Activated CD8-positive, alpha-beta memory T cell treated with anti-CD3 and anti-CD28 coated beads for 24 hours (primary cell): ENCODE measurements around the gene DYRK1B.

Source experiments
- DNase-seq: peaks from one replicate; pipeline ENCODE4 v3.0.0-alpha.2; 2020

The DYRK1B gene

DNA sequence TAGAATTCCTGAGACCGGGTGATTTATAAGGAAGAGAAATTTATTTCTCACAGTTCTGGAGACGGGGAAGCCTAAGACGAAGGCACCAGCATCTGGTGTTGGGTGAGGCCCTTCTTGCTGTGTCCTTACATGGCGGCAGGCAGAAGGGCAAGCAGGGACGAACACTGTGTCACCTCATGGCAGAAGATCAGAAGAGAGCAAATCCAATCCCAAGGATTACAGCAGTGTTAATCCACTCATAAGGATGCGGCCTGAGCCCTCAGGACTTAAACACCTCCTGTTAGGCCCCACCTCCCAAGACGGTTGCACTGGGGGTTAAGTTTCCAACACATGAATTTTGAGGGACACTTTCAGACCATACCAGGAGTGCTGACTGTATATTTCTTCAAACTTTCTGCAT is 18.9 kb upstream of the DYRK1B start:
- no peak for DNase-seq

DNA sequence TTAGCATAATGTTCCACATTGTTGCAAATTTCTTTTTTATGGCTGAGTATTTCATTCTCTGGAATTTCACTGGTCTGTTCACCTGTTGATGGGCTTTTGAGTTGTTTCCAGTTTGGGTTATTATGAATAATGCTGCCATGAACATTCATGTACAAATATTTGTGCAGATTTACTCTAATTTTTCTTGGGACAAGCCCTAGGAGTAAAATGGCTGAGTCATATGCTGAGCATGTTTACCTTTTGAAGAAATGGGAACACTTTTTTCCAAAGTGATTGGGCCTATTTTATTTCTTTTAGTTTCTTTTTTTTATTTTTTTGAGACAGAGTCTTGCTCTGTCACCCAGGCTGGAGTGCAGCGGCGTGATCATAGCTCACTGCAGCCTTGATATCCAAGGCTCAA is 16.9 kb upstream of the DYRK1B start:
- DNase-seq: no peak

DNA sequence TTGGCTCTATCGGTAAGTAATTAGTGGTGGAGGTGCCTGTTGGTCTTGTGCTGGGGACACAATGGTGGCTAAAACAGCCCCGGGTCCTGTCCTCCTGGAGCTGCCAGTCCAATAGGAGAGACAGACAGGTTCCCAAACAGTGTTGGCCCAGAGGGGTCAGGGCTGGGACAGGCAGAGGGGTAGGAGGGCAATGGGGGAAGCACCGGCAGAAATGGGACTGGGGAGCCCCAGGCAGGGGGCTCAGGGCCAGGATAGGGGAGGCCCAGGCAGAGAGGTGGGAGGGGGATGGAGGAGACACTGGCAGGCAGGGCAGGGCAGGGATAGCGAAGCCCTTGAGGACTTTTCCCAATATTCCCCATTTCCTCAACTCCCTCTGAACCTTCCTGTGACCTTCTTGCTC is 14.4 kb upstream of the DYRK1B start:
- no peak for DNase-seq

DNA sequence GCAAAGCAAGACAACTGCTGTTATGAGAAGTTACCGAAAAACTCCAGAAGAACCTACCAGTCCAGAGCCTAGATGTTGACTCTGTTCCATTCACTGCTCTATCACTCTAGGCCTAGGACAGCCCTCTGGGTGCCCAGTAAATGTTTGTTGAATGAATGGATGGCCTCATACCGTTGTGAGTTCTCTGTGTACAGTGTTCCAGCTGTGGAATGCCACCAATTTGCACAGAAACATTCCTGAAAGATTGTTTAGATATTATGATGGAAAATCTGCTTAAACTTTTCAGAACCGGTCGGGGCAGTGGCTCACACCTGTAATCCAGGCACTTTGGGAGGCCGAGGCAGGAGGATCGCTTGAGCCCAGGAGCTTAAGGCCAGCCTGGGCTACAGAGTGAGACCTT is 13.6 kb upstream of the DYRK1B start:
- DNase-seq: no peak

DNA sequence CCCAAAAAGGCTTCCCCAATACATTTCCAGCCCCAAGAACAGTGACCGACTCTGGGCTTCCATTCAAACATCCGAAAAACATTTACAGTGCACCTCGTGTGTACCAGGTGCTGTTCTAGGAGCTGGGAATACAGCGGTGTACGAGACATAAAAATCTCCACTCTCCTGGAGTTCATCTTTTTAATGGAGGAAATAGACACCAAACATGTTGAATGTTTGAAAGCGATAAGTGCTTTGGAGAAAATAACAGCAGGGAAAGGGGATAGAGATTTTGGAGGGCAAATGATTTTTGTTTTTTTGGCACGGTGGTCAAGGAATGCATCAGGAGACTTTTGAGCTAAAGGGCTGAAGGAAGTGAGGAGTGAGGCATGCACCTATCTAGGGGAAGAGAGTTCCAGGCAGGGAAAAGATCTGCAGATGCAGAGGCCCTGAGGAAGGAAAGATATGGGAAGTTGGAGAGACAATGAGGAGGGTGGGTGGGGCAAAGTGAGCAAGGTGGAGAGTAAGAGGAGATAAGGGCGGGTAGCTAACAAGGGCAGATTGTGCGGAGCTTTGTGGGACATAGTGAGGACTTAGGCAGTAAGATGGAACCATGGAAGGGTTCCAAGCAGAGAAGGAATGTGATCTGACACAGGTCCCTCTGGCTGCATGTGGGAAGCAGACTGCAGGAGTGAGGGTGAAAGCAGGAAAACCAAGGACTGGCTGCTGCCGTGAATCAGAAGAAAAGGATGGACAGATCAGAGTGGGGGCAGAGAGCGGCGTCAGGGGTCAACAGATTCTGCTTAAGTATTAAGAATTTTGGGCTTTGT is 12.9 kb upstream of the DYRK1B start:
- no peak for DNase-seq

GRCh38 chr19:39845933-39846677 is 12.1 kb upstream of the DYRK1B start, which contains the start of gene FBL:
FBL (minus strand) TSS chr19:39846379; CDS start chr19:39846300, 79 bp downstream.
- DNase-seq: peak; percentile 99

DNA sequence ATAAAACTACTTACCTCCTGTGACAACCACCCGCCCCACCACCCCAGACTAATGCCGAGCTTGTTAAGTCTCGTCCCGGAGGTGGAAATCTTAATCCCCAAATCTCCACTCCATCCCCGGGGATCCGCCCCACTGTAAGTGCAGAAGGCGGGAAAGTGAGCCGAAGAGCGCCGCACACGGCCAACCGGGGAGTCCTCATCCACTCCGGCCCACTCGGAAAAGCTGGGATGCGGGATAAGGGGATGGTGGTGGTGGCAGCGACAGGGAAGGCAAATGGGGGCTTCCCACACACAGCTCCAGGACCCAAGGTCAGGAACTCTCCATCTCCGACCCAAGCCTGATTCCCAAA is 11.6 kb upstream of the DYRK1B start:
- peak; percentile 72 for DNase-seq

DNA sequence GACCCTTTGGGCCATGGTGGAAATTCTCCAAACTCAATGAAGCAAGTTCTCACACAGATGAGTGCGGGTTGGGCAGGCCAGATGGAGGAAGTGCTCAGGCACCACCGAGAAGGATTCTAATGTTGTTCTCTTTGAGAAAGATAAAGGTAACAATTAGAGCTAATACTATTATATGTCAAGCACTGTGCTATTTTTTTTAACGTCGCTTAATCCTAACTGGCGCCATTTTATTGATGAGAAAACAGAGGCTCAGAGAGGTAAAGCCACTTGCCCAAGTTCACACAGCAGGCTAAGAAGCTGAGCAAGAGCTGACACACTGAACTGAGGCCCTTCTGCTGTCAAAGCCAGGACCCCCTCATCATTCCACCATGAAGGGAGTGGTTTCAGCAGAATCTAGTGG is 11.2 kb upstream of the DYRK1B start:
- DNase-seq: no peak

GRCh38 chr19:39843919-39844793 is 10.2 kb upstream of the DYRK1B start:
- no peak for DNase-seq

DNA sequence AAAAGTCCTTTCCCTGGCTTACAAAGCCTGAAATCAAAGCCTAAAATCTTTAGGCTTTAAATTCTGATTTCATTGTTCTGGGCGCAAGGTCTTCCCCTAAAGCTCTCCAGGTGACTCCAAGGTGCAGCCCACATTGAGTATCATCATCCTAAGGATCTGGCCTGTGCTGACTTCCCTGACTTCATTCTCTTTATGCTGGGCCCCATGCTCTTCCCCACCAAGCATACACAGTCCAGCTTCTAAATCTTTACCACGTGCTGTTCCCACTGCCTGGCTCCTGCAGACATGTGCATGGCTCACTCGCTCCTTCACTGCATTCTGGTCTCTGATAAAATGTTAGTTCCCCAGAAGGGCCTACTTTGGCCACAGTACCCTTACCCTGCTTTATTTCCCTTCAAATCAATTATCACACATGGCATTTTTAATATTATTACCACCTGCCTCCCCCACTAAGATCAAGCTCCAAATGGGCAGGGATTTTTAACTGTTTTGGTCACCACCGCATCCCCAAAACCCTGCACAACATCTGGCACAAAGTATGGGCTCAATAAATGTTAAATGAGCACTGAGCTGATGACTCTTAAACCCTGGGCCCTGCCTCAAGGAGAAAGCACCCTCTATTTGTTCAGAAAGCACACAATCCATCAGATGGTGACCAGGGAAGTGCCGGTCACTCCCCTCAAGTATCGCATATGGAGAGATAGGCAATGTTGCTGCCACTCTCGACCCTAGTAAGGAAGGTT is 8.9 kb upstream of the DYRK1B start:
- DNase-seq: no peak

GRCh38 chr19:39841041-39841440 is 7.1 kb upstream of the DYRK1B start:
- no peak for DNase-seq

GRCh38 chr19:39840492-39840891 is 6.5 kb upstream of the DYRK1B start:
- no peak for DNase-seq

GRCh38 chr19:39839678-39840327 is 5.8 kb upstream of the DYRK1B start:
- DNase-seq: no peak

GRCh38 chr19:39838569-39838968 is 4.6 kb upstream of the DYRK1B start:
- no peak for DNase-seq

DNA sequence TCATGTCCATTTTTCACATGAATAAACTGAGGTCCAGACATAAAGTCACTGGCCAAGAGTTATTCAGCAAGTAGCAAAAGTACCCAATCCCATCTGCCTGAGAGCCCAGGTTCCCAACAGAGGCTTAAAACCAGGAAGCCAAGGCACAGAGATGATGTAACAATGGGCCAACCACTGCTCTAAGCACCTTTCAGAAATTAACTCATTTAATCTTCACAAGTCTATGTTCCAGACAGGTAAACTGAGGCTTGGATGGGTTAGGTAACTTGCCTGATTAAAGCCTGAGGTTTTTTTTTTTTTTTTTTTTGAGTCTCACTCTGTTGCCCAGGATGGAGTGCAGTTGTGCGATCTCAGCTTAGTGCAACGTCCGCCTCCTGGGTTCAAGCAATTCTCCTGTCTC is 4.0 kb upstream of the DYRK1B start:
- DNase-seq: no peak

DNA sequence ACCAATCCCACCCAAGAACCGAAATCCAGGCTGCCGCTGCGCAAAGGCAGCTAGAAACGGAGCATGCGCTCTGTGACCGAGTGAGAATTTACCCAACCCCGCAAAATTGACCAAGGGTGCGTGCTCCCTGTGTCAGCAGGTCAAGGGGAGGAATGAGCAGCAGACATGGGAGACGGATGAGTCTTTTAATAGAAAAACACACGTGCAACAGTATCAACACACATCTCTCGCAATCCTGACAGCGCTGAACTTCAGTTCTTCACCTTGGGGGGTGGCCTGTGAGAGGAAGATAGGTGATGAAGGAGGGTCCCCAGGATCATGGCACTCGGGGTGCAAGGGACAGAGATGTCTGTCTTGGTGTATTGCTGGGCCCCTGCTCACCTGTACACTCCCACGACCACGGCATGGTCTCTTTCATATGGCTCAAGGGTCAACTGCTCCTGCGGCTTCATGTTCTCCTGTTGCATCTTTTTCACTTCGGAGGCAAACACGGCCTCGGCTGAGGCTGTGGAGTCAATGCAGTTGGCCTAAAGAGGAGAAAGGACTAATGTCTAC is 402 bp upstream of the DYRK1B start:
- DNase-seq: no peak

- DNase-seq: no peak
Observed at GRCh38 chr19:39833160-39833463, 850 bp downstream of the DYRK1B start.

GRCh38 chr19:39832341-39833083 is 1.4 kb downstream of the DYRK1B start:
- DNase-seq: no peak

DNA sequence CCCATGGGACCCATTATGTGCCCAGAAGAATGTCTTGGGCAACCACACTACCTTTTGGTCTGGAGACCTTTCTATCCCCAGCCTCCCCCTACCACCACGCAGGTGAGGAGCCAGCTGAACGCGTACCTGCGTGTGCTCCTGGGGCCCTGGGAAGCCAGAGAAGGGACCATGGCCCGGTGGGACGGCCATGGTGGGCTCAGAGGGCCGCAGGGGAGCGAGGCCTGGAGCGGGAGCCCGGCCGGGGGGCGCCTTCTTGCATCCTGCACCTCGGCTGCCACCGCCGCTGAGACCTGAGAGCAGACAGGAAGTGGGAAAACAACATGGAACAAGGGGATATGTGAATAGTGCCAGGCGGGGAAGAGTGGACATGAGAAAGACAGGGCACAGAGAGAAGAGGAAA is 2.3 kb downstream of the DYRK1B start:
- no peak for DNase-seq

GRCh38 chr19:39830847-39831246 is 3.1 kb downstream of the DYRK1B start:
- DNase-seq: no peak

DNA sequence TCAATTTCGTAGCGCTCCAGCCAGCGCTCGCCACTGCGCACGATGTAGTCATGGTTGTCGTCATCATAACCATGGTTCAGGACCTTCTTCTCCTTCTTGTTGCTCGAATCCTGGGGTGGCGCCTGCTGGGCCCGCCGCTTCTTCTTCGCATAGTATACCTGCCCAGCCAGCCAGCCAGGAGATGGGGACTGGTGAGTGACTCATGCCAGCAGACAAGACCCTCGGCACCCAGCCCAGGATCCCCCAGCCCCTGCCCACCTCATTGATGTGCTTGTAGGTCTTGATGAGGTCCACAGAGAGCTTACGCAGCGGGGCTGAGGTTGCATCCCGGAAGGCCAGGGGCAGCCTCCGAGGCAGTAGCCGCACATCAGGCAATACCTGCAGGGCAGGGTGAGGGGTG is 3.6 kb downstream of the DYRK1B start:
- no peak for DNase-seq
